Kidney tubule cell (primary cell): ENCODE results near the gene SP2.
"Not testable (repeated sequence)": the region's sequence is repeated elsewhere in the genome, so short reads cannot be mapped to it uniquely, and the experiment has no call there.

Source experiments
- DNase-seq: peaks from one replicate; pipeline ENCODE4 v3.0.0-alpha.2; 2018; ENCODE audit warnings: low spot score

Gene SP2

DNA sequence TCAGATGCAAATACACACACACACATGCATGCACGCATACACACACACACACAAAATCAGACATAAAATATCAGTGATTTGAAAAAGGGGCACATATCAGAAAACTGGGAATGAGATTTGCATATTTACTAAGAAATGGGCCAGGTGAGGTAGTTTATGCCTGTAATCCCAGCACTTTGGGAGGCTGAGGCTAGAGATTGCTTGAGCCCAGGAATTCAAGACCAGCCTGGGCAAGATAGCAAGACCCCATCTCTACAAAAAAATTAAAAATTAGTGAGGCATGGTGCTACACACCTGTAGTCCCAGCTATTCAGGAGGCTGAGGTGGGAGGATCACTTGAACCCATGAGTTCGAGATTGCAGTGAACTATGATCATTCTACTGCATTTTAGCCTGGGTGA, 23.0 kb downstream of the SP2 start:
- DNase-seq, result no peak

DNA sequence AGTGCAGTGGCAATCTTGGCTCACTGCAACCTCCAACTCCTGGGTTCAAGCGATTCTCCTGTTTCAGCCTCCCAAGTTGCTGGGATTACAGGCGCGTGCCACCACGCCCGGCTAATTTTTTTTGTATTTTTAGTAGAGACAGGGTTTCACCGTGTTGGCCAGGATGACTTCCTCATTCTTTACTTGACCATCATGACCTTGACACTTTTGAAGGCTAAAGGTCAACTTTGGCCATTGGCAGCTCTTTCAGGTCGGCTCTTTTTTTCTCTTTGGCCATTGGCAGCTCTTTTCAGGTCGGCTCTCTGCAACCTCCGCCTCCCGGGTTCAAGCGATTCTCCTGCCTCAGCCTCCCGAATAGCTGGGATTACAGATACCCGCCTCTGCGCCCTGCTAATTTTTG, 23.9 kb downstream of the SP2 start:
- not testable (repeated sequence) for DNase-seq

DNA sequence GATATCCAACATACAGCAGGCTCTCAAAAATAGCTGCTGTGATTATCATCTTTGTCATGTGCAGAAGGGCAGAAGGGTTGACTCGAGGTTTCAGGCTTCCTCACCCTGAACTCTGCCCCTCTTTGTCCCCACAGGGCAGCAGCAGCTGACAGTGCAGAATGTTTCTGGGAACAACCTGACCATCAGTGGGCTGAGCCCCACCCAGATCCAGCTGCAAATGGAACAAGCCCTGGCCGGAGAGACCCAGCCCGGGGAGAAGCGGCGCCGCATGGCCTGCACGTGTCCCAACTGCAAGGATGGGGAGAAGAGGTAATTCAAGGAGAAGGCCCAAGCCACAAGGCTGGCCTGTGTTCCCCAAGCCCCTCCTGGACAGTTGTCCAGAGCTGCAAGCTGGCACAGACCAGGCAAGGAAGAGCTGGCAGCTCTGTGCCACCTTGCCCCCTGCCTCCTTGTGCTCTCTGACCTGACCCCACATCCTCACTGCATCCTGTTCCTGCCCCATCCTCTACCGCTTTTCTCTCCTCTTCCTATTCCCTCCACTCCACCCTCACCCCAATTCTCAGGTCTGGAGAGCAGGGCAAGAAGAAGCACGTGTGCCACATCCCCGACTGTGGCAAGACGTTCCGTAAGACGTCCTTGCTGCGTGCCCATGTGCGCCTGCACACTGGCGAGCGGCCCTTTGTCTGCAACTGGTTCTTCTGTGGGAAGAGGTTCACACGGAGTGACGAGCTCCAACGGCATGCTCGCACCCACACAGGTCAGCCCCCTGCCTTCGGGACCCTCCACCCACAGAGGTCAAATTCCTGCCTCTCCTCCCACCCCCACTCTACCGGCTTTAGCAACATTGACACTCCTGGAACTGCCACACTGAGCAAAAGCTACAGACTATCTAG, 29.0 kb downstream of the SP2 start:
- DNase-seq, result no peak

DNA sequence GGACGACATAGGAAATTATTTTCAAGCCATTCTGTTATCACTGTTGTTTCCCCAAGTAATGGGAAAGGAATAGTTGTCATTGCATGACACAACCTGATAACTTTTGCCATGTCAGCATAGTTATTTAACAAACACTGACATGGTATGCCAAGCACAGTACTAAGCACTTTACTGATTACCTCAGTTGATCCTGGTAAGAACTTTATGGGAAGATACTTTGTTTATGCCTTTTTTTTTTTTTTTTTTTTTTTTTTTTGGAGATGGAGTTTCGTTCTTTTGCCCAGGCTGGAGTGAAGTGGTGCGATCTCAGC, 29.6 kb downstream of the SP2 start:
- no peak for DNase-seq

DNA sequence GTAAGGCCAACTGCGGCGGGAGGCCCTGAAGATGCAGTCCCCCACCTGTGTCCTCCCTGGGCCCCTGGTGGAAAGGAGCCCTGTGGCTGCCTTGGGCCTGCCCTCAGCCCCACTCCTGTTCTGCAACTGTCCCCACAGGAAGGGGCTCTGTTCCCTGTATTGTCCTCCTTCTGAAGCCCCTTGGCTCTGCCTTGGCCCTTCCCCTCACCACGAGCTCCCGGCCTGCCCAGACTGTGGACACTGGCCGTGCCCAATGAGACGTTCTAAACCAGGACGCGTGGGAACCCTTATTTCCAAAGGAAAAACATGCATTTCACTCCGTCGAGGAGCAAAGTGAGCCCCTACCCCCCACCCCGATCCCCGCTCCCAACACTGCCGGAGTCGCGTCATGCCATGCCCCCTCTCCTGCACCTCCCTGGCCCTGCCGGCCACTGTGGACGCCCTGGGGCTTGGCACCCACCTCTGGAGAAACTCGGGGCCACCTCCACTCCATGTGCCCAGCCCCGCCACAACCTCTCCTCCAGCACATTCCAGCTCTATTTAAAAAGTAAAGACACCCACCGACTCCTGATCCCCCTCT, 31.9 kb downstream of the SP2 start:
- no peak for DNase-seq

DNA sequence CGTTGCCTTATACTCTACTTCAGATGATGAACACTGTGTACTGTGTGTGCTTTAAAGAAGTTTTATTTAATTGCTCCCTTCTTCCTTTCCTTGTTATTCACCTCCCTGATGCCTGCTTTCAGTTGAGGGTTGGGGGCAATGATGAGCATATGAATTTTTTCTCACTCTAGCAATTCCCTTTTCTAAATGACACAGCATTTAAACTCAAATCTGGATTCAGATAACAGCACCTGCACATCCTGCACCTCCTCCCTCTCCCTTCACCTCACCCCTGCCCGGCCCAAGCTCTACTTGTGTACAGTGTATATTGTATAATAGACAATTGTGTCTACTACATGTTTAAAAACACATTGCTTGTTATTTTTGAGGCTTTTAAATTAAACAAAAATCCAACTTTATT, 32.4 kb downstream of the SP2 start:
- DNase-seq, result no peak

DNA sequence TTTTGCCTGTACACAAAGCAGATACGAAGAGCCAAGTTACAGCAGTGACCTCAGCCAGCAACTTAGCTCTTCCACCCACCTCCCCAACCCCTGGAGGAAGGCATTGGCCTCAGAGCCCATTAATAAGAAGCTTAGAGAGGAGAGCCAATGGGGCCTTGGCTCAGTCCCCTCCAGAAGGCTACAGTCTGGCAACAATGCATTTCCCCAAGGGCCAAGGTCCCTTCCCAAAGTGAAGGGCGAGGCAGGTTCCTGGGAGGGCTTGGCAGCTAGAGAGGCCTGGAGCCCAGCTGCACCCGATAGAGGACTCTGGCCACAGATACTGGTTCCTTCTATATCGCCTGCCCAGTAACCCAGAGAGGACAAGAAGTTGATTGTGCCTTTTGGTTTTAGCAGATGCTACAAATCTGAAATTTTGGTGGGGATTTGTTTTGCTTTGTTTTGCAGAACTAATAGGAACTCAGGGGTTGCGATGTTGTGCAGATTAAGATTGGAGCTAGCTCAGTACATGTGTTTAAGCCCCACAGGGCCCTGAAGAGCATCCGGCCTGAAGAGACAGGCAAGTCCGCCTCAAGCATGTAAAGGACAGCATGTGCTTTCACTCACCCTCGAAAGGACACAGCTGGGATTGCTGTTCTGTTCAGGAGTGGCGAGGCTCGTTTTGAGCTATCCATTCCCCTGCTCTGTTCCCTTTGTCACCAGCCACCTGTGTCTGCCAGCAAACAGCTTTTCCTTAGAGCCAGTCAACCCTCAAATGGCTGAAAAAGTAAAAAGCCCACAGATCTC, 33.4 kb downstream of the SP2 start:
- DNase-seq, result no peak

DNA sequence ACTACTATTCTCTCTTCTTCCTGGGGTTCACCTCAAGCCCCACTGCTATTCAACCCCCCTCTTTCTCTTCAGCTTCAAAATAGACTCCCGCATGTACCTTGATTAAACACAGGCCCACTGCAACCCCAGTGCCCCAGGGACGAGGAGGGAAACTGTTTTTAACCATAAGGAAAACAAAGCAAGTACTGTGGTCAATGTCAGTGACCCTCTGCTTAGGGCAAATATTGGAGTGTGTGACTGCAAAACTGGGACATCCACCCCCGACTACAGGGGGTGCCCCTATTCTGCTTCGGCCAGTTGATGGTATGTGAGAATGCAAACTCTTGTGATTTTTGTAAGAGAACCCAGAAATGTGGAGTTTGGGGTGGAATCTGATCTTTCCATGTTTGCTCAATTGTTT, 35.8 kb downstream of the SP2 start:
- DNase-seq, result no peak

DNA sequence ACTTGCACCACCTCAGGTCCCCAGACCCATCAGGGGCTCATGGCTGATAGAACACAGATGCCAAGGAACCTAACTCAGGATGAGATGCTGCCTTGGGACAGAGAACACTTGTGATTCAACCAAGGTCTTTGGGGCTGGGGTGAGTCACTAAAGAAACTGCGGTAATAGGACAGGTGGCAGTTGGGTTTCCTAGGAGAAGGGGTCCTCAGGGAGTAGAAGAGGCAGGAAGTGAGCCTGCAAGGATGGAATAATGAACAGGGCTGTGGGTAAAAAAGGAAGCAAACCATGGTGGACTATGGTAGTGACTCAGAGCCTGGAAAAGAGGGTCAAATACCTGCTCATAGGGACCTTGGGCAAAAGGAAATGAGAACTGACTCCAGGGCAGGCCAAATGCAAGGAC, 38.8 kb downstream of the SP2 start:
- peak; percentile 88 for DNase-seq

DNA sequence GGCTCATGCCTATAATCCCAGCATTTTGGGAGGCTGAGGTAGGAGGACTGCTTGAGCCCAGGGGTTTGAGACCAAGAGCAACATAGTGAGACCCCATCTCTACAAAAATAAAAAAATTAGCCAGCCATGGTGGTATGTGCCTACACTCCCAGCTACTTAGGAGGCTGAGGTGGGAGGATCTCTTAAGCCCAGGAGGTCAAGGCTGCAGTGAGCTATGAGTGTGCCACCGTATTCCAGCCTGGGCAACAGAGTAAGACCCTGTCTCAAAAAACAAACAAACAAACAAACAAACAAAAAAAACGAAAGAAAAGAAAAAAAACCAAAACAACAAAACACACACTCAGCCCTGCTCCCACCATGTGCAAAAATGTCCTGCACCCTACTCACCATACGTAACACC, 39.4 kb downstream of the SP2 start:
- DNase-seq, result not testable (repeated sequence)

DNA sequence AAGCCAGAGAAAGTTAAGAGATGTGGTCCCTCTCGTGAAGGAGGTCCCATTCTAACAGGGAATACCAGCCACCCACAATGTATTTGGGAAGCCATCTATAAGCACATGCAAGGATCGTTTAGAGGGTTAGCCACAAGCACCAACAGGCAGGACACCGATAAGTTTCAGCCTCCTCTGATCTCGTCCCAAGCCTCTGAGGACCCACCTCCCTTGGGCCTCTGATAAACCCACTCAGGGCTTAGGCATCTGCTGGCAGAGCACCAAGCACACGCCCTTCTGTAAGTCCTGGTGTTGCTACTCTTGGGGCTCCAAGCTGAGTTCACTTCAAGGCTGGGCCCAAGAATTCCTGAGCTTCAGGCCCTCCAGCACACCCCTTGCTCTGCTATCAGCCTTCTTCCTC, 39.9 kb downstream of the SP2 start:
- DNase-seq, result peak; percentile 83

DNA sequence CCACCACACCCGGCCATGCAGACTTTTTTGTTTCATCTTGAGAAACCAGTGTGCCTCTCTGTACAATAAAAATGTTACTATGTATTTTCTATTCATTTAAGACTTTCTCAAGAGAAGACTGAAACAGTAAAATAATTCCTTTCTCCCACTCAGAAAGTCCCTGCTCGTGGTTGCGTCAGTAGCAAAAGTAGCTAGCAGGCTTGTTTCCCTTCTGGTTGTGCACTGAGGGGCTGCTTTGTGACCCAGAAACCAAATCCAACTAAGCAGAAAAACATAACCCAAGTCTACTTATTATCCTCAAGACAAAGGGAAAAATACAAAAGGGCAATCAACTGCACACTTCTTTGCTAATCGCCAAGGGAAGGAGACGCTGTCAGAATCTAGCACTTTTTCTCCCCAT, 41.9 kb downstream of the SP2 start:
- DNase-seq, result no peak

DNA sequence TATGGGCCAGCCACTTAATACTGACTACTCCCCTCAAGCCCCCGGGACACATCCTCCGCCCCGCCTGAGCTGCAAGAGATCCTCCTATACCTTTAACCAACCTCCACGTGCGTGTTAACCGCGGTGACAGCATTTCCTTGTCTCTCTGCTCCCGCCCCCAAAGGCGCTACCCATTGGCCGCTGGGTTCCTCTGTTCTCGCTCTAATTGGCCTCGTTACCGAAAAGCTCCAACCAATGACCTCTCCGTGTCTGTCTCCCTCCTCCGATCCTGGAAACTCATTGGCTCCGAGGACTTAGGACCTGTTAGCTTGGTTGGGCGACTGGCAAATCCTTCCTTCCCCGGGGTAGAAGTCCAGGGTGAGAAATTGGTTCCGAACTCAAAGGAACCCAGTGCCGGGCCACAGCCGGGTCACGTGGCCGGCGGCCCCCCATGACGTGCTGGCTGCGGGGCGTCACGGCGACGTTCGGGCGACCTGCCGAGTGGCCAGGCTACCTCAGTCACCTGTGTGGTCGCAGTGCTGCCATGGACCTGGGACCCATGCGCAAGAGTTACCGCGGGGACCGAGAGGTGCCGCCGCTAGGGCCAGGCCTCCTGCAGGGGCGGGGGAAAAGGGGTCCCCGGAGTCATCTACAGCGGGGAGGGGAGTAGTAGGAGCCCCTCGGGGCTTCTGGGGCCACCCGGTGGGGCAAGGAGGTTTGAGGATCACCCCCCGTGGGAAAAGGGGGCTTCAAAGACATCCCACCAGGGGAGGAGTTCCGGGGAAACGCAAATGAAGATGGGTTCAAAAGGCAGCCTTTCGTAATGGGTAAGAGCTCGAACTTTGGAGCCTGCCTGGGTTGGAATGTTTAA, 45.4 kb downstream of the SP2 start, which contains the start of gene PNPO:
Gene PNPO, plus strand, starts transcription at position 326 of the 850 bp plus-strand sequence. Its CDS starts 105 bp downstream, at position 431.
- DNase-seq, result peak; percentile 99

DNA sequence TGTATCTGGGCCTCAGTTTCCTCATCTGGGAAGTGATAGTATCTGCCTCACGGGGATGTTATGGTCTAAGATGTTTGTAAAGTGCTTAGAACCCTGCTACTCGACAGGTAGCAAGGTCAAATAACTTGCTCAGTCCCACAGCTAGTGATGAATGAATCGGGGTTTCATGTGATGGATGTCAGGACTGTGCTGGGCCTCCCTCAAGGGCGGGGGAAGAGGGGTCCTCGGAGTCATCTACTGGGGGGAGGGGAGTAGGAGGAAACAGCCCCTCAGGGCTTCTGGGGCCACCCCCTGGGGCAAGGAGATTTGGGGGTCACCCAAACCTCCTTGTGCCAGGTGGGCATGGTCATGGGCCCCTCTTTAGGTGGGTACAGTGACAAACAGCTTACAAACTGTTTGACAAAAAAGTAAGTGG, 46.1 kb downstream of the SP2 start:
- no peak for DNase-seq

DNA sequence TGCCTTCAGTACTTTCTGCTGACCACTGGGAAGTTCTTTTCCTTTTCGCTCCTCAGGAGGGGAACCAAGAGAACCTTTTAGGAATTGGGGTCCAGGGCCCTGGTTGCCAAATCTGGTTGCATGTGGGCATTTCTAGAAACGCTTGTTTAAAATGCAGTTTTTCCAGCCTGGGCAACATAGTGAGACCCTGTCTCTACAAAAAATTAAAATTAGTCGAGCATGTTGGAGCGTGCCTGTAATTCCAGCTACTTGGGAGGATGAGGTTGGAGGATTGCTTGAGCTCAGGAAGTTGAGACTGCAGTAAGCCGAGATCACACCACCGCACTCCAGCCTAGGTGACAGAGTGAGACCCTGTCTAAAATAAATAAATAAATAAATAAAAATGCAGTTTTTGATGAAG, 46.5 kb downstream of the SP2 start:
- DNase-seq, result no peak

DNA sequence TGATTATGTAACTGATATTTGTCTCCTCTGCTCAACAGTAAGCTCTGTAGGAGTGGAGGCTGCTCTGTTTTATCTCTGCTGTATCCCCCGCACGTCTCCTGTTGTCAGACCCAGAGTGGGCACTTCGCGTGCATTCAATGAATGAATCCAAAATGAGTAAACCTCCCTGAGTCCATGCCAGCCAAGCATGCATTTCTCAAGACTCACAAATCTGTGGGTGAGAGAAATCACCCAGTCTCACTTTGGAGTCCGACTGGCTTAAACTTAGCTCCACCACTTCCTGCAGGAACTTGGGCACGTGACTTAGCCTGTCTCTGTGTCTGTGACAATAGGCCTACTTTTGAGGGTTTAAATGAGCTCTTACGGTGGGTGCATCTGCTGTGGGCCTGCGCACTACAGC, 49.0 kb downstream of the SP2 start:
- DNase-seq, result no peak

DNA sequence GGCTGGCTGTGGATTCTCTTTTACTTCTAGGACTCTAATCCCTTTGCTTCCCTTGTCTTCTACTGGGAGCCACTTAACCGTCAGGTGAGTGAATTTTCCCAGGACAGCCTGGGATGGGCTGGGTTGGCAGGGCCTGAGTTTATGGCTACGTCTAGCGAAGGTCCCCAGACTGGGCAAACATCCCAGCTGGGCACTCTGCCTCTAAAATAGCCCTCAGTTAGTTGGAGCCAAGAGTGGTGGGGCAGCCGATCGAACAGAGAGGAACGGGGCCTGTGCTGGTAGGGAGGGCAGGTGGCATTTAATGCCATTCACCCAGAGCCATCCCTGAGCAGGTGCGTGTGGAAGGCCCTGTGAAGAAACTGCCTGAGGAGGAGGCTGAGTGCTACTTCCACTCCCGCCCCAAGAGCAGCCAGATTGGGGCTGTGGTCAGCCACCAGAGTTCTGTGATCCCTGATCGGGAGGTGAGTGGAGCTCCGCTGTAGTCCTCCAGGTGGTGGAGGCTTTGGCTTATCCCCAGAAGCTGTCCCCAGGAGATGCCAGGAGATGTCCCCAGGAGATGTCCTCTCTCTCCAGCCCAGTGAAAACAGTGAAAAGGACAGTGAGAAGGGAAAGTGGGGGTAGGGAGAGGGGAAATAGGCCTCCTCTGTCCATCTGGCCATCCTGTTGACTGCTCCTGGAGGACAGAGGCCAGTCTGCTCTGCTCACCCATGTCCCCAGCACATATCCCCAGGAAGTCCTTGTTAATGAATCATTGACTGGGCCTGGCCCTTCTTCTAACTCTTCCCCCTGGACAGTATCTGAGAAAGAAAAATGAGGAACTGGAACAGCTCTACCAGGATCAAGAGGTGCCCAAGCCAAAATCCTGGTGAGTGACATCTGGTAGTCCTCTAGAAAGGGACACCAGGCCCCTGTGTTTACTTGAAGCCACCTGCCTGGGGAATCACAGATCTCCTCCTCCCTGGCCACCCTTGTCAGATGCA, 49.8 kb downstream of the SP2 start:
- peak; percentile 64 for DNase-seq

DNA sequence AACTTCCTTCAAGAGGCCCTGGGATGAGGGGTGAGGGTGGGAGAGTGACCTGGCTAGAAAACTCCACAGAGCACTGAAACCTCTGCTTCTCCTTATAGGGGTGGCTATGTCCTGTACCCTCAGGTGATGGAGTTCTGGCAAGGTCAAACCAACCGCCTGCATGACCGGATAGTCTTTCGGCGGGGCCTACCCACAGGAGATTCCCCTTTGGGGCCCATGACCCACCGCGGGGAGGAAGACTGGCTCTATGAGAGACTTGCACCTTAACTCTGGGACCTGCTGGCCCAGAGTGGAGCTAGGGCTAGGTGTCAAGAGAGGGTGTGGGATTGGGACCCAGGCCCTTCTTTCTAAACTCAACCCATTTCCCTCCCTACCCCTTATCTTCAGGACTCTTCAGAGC, 50.5 kb downstream of the SP2 start:
- no peak for DNase-seq

DNA sequence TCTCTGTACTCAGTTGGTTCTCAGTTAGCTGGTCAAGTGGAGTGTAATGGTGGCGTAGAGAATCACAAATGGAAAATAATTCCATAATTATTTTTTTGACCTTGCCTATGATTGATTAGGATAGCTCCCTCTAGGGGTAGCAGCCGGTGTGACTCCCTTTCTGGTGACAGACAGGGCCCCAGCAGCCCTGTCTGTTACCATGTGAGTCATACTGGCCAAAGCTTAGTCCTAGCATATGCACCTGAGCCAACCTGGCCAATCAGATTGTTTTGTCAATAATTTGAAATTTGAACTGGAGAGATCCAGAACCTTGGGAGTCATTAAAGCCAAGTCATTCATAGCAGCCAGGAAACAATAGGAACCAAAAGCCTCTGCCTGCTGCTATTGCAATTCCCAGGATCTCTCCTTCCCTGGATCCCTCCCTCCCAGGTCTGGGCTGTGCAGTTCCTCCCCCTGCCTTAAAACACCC, 50.9 kb downstream of the SP2 start:
- peak; percentile 96 for DNase-seq

DNA sequence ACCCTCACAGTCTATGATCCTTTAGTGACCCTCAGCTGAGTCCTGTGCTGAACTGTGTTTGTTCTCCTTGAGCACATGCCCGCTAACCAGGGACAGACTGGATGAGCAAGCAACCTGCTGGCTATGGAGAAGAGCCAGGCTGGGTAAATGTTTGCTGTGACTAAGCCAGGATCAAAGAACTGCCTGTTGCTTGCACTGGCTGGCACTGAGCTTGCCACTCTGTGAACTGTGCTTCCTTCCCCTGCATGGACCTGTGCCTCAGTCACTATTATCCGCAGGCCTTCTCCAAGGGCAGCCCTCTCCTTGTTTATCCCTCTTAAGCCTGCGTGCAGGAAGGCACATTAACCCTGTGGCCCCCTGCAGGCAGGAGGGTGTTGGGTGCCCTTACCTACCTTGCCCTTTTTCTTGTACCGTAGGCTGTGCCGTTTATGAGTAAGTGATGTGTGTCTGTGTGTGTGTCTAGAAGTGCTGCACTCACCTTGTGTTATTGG, 52.7 kb downstream of the SP2 start:
- peak; percentile 90 for DNase-seq
